GM23338 (cell line): ENCODE measurements around the gene GPC2. TPM values are rescaled to one million over a fixed set of nuclear protein-coding genes. Genes with fewer than 3 reads are reported as not detected.
"Not testable (repeated sequence)": the region's sequence is repeated elsewhere in the genome, so short reads cannot be mapped to it uniquely, and the experiment has no call there.

Experiments
- ATAC-seq: fragments of 200-7000 bp; cut with Tn5 transposase; 3 replicates; pipeline ENCODE4 v1.9.1; 2020
- DNase-seq: peaks from one replicate; pipeline ENCODE4 v3.0.0-alpha.2; 2015; ENCODE audit warnings: low spot score
- H2AFZ ChIP-seq: fragments of 200-600 bp; sonication (generic); 2 replicates; pipeline ENCODE4 v1.8.0; 2016; ENCODE audit warnings: antibody characterized with exemption, mild to moderate bottlenecking, moderate library complexity
- H3F3A ChIP-seq: fragments of 200-600 bp; sonication (generic); replicated peaks from 2 replicates; pipeline ENCODE4 v1.8.0; 2017; ENCODE audit warnings: antibody characterized with exemption, mixed run types, low read depth
- H3K27ac ChIP-seq: fragments of 200-600 bp; sonication (generic); 2 replicates; pipeline ENCODE4 v1.6.1; 2016; ENCODE audit warnings: low read depth
- H3K27me3 ChIP-seq: fragments of 200-600 bp; sonication (generic); 2 replicates; pipeline ENCODE4 v1.8.0; 2016; ENCODE audit warnings: mild to moderate bottlenecking, mixed run types, moderate library complexity; ENCODE audit not compliant: insufficient read depth
- H3K36me3 ChIP-seq: fragments of 200-600 bp; sonication (generic); 2 replicates; pipeline ENCODE4 v1.8.0; 2016; ENCODE audit warnings: mild to moderate bottlenecking; ENCODE audit not compliant: insufficient read depth
- H3K4me1 ChIP-seq: fragments of 200-600 bp; sonication (generic); 2 replicates; pipeline ENCODE4 v1.8.0; 2016; ENCODE audit warnings: mild to moderate bottlenecking, moderate library complexity; ENCODE audit not compliant: insufficient read depth
- H3K4me2 ChIP-seq: fragments of 200-600 bp; sonication (generic); 2 replicates; pipeline ENCODE4 v1.7.1; 2017; ENCODE audit warnings: mixed run types
- H3K4me3 ChIP-seq: fragments of 200-600 bp; sonication (generic); 2 replicates; pipeline ENCODE4 v1.6.1; 2016; ENCODE audit warnings: mixed run types
- H3K79me2 ChIP-seq: fragments of 200-600 bp; sonication (generic); replicated peaks from 2 replicates; pipeline ENCODE4 v1.8.0; 2017; ENCODE audit warnings: mild to moderate bottlenecking; ENCODE audit not compliant: insufficient read depth
- H3K9me2 ChIP-seq: fragments of 200-600 bp; sonication (generic); 2 replicates; pipeline ENCODE4 v1.8.0; 2017; ENCODE audit not compliant: insufficient read depth
- H4K20me1 ChIP-seq: fragments of 200-600 bp; sonication (generic); replicated peaks from 2 replicates; pipeline ENCODE4 v1.8.0; 2017; ENCODE audit warnings: mild to moderate bottlenecking; ENCODE audit not compliant: insufficient read depth
- H3K27ac Mint-ChIP-seq: 2 replicates; pipeline ENCODE4 v1.8.0; 2020; ENCODE audit warnings: inconsistent platforms, mild to moderate bottlenecking, moderate library complexity, mixed read lengths
- H3K27me3 Mint-ChIP-seq: 3 replicates; pipeline ENCODE4 v1.8.0; 2022; ENCODE audit warnings: low read depth, mild to moderate bottlenecking, moderate library complexity, mixed read lengths, inconsistent platforms; ENCODE audit not compliant: insufficient read depth, poor library complexity
- H3K36me3 Mint-ChIP-seq: 3 replicates; pipeline ENCODE4 v1.8.0; 2021; ENCODE audit warnings: low read depth, mild to moderate bottlenecking, inconsistent platforms, moderate library complexity, mixed read lengths
- H3K4me1 Mint-ChIP-seq: 3 replicates; pipeline ENCODE4 v1.8.0; 2020; ENCODE audit warnings: mild to moderate bottlenecking, inconsistent platforms, mixed read lengths
- H3K4me3 Mint-ChIP-seq: 3 replicates; pipeline ENCODE4 v1.8.0; 2021; ENCODE audit warnings: moderate library complexity, mild to moderate bottlenecking, inconsistent platforms, mixed read lengths
- H3K9me3 Mint-ChIP-seq: 3 replicates; pipeline ENCODE4 v1.8.0; 2020; ENCODE audit warnings: moderate library complexity, mild to moderate bottlenecking, inconsistent platforms, mixed read lengths
- ZNF331 ChIP-seq: fragments of 250-450 bp; sonication (Bioruptor Pico); IDR thresholded peaks from 2 replicates; pipeline ENCODE4 v1.5.0; 2020; ENCODE audit warnings: low read depth, mild to moderate bottlenecking, moderate library complexity
- polyA plus RNA-seq: library from polyadenylated mRNA; unstranded; fragments of >200 nt; fragmentation: Nextera tagmentation; extraction: Ambion mirVana; gene quantifications from 2 replicates; pipeline ENCODE4 v1.2.1, GENCODE V29; 2016
- total RNA-seq: library from RNA; depleted of rRNA; stranded (reverse); fragments of >200 nt; shearing (Covaris generic); gene quantifications from 2 replicates; pipeline ENCODE4 v1.2.3, GENCODE V29; 2014
- TF ChIP-seq, protein P1 (sequence below): fragments of 250-450 bp; sonication (Bioruptor Pico); IDR thresholded peaks from 2 replicates; pipeline ENCODE4 v1.5.0; 2020; ENCODE audit warnings: mild to moderate bottlenecking, moderate library complexity
- TF ChIP-seq, protein P2 (sequence below): IDR thresholded peaks from one replicate; pipeline ENCODE4 v1.6.1; 2018; ENCODE audit warnings: antibody characterized with exemption; ENCODE audit not compliant: unreplicated experiment
- TF ChIP-seq, protein P3 (sequence below), 2 experiments: fragments of 200-600 bp in 1 of 2; sonication (generic) in 1 of 2; conservative IDR thresholded peaks; 2 replicates each; pipeline versions ENCODE4 v1.5.1 to v1.6.1; 2016 to 2017; ENCODE audit warnings: antibody characterized with exemption in 2 of 2, low read depth in 2 of 2, mild to moderate bottlenecking in 2 of 2, moderate library complexity in 1 of 2

The GPC2 gene
- total and polyA plus RNA-seq, 2 experiments from 2014 or later: 10.7 to 48.8 TPM

DNA sequence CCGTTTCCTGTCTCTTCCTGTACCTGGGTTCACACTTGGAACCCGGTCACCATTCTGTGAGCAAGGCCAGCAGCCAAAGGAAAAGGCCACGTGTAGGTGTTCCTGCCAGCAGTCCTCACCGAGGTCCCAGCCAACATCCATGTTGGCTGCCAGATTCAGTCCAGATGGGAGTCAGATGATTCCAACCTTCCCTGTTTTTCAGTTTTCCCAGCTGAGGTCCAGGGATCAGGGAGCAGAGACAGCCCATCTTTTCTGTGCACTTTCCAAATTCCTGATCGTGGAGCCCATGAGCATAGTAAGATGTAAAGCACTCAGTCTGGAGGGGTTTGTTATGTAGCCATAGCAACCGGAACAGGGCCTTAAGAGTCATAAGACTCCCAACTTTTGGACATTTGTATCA, 38.7 kb upstream of the GPC2 start (continued):
- TF ChIP-seq, protein P1, sequence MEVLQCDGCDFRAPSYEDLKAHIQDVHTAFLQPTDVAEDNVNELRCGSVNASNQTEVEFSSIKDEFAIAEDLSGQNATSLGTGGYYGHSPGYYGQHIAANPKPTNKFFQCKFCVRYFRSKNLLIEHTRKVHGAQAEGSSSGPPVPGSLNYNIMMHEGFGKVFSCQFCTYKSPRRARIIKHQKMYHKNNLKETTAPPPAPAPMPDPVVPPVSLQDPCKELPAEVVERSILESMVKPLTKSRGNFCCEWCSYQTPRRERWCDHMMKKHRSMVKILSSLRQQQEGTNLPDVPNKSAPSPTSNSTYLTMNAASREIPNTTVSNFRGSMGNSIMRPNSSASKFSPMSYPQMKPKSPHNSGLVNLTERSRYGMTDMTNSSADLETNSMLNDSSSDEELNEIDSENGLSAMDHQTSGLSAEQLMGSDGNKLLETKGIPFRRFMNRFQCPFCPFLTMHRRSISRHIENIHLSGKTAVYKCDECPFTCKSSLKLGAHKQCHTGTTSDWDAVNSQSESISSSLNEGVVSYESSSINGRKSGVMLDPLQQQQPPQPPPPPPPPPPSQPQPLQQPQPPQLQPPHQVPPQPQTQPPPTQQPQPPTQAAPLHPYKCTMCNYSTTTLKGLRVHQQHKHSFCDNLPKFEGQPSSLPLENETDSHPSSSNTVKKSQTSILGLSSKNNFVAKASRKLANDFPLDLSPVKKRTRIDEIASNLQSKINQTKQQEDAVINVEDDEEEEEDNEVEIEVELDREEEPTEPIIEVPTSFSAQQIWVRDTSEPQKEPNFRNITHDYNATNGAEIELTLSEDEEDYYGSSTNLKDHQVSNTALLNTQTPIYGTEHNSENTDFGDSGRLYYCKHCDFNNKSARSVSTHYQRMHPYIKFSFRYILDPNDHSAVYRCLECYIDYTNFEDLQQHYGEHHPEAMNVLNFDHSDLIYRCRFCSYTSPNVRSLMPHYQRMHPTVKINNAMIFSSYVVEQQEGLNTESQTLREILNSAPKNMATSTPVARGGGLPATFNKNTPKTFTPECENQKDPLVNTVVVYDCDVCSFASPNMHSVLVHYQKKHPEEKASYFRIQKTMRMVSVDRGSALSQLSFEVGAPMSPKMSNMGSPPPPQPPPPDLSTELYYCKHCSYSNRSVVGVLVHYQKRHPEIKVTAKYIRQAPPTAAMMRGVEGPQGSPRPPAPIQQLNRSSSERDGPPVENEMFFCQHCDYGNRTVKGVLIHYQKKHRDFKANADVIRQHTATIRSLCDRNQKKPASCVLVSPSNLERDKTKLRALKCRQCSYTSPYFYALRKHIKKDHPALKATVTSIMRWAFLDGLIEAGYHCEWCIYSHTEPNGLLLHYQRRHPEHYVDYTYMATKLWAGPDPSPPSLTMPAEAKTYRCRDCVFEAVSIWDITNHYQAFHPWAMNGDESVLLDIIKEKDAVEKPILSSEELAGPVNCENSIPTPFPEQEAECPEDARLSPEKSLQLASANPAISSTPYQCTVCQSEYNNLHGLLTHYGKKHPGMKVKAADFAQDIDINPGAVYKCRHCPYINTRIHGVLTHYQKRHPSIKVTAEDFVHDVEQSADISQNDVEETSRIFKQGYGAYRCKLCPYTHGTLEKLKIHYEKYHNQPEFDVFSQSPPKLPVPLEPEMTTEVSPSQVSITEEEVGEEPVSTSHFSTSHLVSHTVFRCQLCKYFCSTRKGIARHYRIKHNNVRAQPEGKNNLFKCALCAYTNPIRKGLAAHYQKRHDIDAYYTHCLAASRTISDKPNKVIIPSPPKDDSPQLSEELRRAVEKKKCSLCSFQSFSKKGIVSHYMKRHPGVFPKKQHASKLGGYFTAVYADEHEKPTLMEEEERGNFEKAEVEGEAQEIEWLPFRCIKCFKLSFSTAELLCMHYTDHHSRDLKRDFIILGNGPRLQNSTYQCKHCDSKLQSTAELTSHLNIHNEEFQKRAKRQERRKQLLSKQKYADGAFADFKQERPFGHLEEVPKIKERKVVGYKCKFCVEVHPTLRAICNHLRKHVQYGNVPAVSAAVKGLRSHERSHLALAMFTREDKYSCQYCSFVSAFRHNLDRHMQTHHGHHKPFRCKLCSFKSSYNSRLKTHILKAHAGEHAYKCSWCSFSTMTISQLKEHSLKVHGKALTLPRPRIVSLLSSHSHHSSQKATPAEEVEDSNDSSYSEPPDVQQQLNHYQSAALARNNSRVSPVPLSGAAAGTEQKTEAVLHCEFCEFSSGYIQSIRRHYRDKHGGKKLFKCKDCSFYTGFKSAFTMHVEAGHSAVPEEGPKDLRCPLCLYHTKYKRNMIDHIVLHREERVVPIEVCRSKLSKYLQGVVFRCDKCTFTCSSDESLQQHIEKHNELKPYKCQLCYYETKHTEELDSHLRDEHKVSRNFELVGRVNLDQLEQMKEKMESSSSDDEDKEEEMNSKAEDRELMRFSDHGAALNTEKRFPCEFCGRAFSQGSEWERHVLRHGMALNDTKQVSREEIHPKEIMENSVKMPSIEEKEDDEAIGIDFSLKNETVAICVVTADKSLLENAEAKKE (CRISPR knock-in tag): no peak
- TF ChIP-seq, protein P2, sequence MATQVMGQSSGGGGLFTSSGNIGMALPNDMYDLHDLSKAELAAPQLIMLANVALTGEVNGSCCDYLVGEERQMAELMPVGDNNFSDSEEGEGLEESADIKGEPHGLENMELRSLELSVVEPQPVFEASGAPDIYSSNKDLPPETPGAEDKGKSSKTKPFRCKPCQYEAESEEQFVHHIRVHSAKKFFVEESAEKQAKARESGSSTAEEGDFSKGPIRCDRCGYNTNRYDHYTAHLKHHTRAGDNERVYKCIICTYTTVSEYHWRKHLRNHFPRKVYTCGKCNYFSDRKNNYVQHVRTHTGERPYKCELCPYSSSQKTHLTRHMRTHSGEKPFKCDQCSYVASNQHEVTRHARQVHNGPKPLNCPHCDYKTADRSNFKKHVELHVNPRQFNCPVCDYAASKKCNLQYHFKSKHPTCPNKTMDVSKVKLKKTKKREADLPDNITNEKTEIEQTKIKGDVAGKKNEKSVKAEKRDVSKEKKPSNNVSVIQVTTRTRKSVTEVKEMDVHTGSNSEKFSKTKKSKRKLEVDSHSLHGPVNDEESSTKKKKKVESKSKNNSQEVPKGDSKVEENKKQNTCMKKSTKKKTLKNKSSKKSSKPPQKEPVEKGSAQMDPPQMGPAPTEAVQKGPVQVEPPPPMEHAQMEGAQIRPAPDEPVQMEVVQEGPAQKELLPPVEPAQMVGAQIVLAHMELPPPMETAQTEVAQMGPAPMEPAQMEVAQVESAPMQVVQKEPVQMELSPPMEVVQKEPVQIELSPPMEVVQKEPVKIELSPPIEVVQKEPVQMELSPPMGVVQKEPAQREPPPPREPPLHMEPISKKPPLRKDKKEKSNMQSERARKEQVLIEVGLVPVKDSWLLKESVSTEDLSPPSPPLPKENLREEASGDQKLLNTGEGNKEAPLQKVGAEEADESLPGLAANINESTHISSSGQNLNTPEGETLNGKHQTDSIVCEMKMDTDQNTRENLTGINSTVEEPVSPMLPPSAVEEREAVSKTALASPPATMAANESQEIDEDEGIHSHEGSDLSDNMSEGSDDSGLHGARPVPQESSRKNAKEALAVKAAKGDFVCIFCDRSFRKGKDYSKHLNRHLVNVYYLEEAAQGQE: no peak
- TF ChIP-seq ZNF331 (CRISPR knock-in tag): no peak

DNA sequence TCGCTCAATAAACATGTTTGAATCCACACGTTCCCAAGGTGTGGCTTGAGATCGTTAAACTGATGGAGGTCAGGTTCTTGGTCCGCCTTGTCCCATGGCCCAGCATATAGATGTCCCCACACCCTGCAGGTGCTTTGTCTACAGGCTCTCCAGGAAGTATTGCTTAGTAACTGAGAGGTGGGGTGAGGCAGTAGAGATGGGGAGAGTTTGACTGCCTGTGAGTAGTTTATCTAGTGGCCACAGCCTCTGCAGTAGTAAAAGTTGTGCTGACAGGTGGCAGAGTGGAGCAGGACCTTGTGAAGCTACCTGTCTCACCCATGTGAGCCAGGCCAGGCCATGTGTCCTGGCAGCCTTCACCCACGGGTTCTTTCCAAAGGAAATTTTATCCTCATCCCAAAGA, 37.2 kb upstream of the GPC2 start:
- H4K20me1 ChIP-seq, H3K36me3 Mint-ChIP-seq, H3K27ac Mint-ChIP-seq, DNase-seq, H3K9me3 Mint-ChIP-seq, H3K4me1 ChIP-seq, H3K9me2 ChIP-seq, H2AFZ ChIP-seq, H3K79me2 ChIP-seq, H3K36me3 ChIP-seq, H3K27ac ChIP-seq, H3K4me3 Mint-ChIP-seq, H3F3A ChIP-seq, H3K4me1 Mint-ChIP-seq, H3K4me2 ChIP-seq, H3K4me3 ChIP-seq: not testable (repeated sequence)
- H3K27me3 Mint-ChIP-seq: peaks cover 16% of the 10 kb centered on the region
- TF ChIP-seq, protein P3, sequence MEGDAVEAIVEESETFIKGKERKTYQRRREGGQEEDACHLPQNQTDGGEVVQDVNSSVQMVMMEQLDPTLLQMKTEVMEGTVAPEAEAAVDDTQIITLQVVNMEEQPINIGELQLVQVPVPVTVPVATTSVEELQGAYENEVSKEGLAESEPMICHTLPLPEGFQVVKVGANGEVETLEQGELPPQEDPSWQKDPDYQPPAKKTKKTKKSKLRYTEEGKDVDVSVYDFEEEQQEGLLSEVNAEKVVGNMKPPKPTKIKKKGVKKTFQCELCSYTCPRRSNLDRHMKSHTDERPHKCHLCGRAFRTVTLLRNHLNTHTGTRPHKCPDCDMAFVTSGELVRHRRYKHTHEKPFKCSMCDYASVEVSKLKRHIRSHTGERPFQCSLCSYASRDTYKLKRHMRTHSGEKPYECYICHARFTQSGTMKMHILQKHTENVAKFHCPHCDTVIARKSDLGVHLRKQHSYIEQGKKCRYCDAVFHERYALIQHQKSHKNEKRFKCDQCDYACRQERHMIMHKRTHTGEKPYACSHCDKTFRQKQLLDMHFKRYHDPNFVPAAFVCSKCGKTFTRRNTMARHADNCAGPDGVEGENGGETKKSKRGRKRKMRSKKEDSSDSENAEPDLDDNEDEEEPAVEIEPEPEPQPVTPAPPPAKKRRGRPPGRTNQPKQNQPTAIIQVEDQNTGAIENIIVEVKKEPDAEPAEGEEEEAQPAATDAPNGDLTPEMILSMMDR (conservative IDR thresholded peaks at IDR 0.05; ENCODE audit: low read depth in 2 of 2): peak in 1 of 2 experiments; percentile 22; a peak in 1 of 4 replicates
- ATAC-seq: peak; percentile 15
- H3K27me3 ChIP-seq: peaks cover 55% of the 10 kb centered on the region
